Measurements from ENCODE around the gene CADPS2.

Gene CADPS2

DNA sequence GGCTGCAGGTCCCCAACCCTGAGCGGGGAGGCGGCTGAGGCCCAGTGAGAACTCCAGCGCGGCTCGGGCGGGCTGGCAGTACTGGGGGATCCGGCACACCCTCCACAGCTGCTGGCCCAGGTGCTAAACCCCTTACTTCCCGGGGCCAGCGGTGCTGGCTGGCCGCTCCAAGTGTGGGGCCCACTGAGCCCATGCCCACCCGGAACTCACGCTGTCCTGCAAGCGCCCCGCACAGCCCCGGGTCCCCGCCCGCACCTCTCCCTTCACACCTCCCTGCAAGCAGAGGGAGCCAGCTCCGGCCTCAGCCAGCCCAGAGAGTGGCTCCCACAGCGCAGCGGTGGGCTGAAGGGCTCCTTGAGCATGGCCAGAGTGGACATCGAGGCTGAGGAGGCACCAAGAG lies 212.3 kb downstream of the CADPS2 start:
- no peak overlapping the region for H3K4me3 ChIP-seq (ENCODE audit: low read depth, low read length)
- DNase-seq (ENCODE audit: low read depth) = no peak
- TF ChIP-seq, protein P1, sequence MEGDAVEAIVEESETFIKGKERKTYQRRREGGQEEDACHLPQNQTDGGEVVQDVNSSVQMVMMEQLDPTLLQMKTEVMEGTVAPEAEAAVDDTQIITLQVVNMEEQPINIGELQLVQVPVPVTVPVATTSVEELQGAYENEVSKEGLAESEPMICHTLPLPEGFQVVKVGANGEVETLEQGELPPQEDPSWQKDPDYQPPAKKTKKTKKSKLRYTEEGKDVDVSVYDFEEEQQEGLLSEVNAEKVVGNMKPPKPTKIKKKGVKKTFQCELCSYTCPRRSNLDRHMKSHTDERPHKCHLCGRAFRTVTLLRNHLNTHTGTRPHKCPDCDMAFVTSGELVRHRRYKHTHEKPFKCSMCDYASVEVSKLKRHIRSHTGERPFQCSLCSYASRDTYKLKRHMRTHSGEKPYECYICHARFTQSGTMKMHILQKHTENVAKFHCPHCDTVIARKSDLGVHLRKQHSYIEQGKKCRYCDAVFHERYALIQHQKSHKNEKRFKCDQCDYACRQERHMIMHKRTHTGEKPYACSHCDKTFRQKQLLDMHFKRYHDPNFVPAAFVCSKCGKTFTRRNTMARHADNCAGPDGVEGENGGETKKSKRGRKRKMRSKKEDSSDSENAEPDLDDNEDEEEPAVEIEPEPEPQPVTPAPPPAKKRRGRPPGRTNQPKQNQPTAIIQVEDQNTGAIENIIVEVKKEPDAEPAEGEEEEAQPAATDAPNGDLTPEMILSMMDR (IDR thresholded peaks at IDR 0.05; ENCODE audit: control insufficient read depth, extremely low read depth, insufficient read depth) = no peak

DNA sequence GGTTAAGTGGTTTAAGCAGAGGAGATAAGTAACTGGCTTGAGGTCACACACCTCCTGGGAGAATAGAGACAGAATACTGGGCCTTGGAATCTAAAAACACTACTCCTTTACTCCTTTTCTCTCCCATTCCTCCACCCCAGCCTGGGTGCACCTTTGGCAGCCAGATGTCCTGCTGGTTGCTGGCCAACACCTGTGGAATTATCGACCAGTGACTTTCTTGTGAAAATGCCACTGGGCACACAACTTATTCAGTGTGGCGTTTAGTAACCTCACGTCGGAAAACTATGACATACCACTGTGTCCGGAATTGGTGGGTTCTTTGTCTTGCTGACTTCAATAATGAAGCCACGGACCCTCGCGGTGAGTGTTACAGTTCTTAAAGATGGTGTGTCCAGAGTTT lies 213.7 kb downstream of the CADPS2 start:
- no peak overlapping the region for H3K4me3 ChIP-seq (ENCODE audit: low read depth, low read length)
- no peak for DNase-seq (ENCODE audit: low read depth)
- TF ChIP-seq, protein P1 (IDR thresholded peaks at IDR 0.05; ENCODE audit: control insufficient read depth, extremely low read depth, insufficient read depth) = no peak

DNA sequence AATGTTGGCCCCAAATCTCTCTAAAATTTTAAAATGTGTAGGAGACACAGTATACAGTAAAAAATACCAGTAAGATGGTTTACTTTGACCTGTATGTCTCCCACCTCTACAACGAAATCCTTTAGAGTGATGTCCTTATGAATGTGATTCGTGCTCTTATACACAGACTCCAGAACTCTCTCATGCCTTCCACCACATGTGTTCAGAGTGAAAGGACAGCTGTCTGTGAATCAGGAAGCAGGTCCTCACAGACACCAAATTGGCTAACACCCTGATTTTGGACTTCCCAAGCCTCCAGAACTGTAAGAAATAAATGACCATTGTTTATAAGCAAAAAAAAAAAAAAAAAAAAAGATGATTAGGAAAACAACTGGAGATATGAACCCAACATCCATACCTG lies 222.5 kb downstream of the CADPS2 start:
- no peak for DNase-seq (ENCODE audit: low read depth)
- H3K4me3 ChIP-seq (ENCODE audit: low read depth, low read length) = no peak overlapping the region

DNA sequence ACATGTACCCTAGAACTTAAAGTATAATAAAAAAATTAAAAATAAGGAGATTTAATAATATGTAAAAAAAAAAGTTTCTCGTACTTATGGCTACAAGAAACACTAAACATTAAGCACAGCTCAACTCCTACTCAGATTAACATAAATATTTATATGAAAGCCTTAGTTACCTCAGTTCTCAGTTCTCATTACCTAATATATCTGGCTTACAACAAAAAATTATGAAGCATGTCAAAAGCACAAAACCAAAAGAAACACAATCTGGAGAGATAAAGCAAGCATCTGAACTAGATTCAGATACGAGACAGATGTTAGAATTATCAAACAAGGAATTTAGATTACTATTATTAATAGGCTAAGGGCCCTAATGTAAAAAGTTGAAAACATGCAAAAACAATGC lies 227.4 kb downstream of the CADPS2 start:
- TF ChIP-seq, protein P1 (IDR thresholded peaks at IDR 0.05; ENCODE audit: control insufficient read depth, extremely low read depth, insufficient read depth) = no peak
- no peak for DNase-seq (ENCODE audit: low read depth)
- no peak overlapping the region for H3K4me3 ChIP-seq (ENCODE audit: low read depth, low read length)

More for the DNA sequence above, 222.5 kb downstream of the CADPS2 start:
- TF ChIP-seq, protein P1 (IDR thresholded peaks at IDR 0.05; ENCODE audit: control insufficient read depth, extremely low read depth, insufficient read depth) = no peak

DNA sequence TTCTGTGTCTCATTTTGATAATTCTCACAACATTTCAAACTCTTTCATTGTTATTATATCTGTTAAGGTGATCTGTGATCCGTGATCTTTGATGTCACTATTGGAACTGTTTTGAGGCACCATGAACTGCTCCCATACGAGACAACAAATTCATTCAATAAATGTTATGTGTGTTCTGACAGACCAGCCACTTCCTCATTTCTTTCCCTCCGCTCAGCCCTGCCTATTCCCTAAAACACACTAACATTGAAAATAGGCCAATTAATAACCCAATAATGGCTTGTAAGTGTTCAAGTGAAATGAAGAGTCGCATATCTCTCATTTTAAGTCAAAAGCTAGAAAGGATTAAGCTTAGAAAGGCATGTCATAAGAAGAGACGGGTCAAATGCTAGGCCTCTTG lies 232.6 kb downstream of the CADPS2 start:
- TF ChIP-seq, protein P1 (IDR thresholded peaks at IDR 0.05; ENCODE audit: control insufficient read depth, extremely low read depth, insufficient read depth) = no peak
- DNase-seq (ENCODE audit: low read depth) = no peak
- no peak overlapping the region for H3K4me3 ChIP-seq (ENCODE audit: low read depth, low read length)

DNA sequence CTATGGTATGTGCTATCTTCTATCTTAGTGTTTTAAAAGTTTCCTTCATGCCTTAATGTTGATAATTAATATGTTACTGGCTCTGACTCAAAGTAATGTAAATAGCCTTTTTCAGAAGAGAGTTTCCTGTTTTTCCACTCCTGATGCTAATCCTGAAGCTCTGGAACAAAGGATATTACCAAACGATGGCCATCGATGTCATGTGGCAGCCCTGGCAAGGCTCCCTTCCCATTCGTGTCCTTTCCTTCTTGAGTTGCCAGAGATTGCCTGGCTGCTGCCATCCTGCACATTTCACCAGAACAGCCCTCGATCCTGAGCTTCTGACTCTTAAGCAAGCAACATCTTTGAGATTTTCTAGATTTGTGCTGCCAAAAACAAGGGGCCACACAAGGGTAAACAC lies 233.4 kb downstream of the CADPS2 start:
- peak; percentile 73 for DNase-seq (ENCODE audit: low read depth)
- H3K4me3 ChIP-seq (ENCODE audit: low read depth, low read length) = no peak overlapping the region
- TF ChIP-seq, protein P1 (IDR thresholded peaks at IDR 0.05; ENCODE audit: control insufficient read depth, extremely low read depth, insufficient read depth) = no peak

DNA sequence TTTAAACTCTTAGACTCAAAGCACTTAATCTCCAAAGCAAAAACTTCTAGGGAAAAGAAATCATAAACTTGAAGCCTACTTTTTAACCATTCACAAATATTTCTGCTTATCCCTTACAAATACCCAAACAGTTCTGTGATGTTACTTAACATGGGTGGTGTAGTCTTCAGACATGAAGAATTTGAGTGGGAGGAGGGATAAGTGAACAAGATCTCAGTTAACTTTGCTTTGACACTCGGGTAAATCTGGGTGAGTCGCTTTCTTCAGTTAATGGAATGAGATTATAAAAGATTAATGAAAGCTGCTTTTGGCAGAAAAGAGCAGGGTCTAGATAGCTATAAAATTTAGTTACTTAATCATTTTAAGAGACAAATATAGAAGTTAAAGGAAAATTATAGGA lies 234.8 kb downstream of the CADPS2 start:
- no peak overlapping the region for H3K4me3 ChIP-seq (ENCODE audit: low read depth, low read length)
- no peak for DNase-seq (ENCODE audit: low read depth)
- TF ChIP-seq, protein P1 (IDR thresholded peaks at IDR 0.05; ENCODE audit: control insufficient read depth, extremely low read depth, insufficient read depth) = no peak

Data from LNCaP clone FGC (cell line).